RWPE1 (cell line): ENCODE measurements around the gene PROX1.
A peak's percentile ranks its signal among the peaks of the same experiment; 100 is the strongest.

ENCODE experiments used
- CTCF ChIA-PET: fragments of 350-600 bp; sonication (Branson Sonifier 250); formaldehyde crosslinking; extraction: SDS; loops from one replicate; lab custom pipeline; 2021; lab: Yijun Ruan, JAX
- POLR2A ChIA-PET: fragments of 400-600 bp; formaldehyde crosslinking; extraction: SDS; loops from one replicate; lab custom pipeline; 2020; ENCODE audit warnings: antibody characterized with exemption; ENCODE audit not compliant: low non-redundant PET; lab: Yijun Ruan, JAX
- DNase-seq: peaks from one replicate; pipeline ENCODE4 v3.0.0; 2012; ENCODE audit warnings: low spot score
- H3K27ac ChIP-seq: fragments of 450-650 bp; 2 replicates; pipeline ENCODE4 v1.5.1; 2017
- TF ChIP-seq, protein P1 (sequence below): fragments of 450-650 bp; conservative IDR thresholded peaks from 2 replicates; pipeline ENCODE4 v1.5.1; 2017; ENCODE audit warnings: low read depth, mild to moderate bottlenecking

The PROX1 gene

DNA sequence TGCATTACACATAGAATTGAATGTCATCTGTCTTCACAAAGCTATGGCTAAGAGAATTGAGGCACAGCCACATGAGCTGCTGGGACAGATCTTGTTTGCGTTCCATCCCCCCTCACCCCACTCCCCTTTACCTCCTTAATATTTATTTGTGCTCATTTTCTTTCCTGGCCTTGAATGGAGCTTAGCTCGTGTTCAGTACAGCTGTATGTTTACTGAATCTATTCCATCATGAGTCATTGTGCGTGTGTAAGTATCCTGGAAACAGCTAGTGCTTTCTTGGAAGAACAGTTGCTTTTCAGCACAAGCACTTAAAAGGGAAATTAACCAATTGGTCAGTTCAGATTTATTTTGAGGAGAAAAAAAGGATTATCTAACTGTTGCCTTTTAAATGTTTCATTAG is 14.7 kb downstream of the PROX1 start:
- ChIA-PET POLR2A (no interaction called here), CTCF (no interaction called here)
- no peak overlapping the region for H3K27ac ChIP-seq
- TF ChIP-seq, protein P1, sequence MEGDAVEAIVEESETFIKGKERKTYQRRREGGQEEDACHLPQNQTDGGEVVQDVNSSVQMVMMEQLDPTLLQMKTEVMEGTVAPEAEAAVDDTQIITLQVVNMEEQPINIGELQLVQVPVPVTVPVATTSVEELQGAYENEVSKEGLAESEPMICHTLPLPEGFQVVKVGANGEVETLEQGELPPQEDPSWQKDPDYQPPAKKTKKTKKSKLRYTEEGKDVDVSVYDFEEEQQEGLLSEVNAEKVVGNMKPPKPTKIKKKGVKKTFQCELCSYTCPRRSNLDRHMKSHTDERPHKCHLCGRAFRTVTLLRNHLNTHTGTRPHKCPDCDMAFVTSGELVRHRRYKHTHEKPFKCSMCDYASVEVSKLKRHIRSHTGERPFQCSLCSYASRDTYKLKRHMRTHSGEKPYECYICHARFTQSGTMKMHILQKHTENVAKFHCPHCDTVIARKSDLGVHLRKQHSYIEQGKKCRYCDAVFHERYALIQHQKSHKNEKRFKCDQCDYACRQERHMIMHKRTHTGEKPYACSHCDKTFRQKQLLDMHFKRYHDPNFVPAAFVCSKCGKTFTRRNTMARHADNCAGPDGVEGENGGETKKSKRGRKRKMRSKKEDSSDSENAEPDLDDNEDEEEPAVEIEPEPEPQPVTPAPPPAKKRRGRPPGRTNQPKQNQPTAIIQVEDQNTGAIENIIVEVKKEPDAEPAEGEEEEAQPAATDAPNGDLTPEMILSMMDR: no peak
- DNase-seq: peak; percentile 17

DNA sequence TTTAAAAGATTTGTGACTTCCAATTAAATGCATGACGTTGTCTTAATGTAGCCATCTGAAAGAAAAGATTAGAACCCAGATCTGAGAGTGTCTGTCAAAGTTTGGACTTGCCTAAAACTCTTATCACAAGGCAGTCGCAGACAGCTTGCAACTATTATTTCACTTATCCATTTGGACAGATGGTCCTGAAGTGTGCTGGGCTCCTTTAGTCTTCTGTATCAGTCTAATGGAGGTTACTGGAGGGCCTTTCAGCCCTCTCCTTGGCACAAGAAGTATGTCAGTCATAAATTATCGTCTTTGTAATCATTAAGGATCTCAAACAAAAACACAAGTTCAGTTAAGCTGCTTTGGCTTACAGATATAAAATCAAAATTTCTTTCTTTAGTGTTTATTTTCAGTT is 15.5 kb downstream of the PROX1 start:
- H3K27ac ChIP-seq: no peak overlapping the region
- CTCF ChIA-PET: interaction anchor here (0.6 kb wide), 1 partner anchor 53 kb away, joined by 3 read pairs; no protein-coding TSS in a partner anchor
- POLR2A ChIA-PET: no interaction called here
- no peak for DNase-seq
- TF ChIP-seq, protein P1: no peak

- TF ChIP-seq, protein P1: no peak
- POLR2A ChIA-PET: no interaction called here
- DNase-seq: no peak
- no peak overlapping the region for H3K27ac ChIP-seq
- CTCF ChIA-PET: no interaction called here
Observed at GRCh38 chr1:214004014-214004413, 16.2 kb downstream of the PROX1 start.

DNA sequence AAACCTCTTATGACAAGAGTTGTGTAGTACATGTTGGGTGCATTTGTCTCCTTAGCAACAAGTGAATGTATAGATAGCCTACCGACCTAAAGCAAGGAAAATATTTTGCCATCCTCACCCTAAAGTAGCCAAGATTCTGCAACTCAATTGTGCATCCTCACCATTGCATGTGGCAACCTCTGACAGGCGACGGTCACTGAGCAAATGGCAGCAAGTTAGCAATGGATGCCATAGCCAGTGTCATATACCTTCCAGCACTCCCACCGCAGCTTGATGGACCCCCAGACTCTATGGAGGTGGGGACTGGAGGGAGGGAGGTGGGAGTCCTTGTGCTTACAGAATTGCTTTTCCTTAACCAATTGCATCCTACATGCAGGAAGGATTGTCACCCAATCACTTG is 17.0 kb downstream of the PROX1 start:
- ChIA-PET CTCF (no interaction called here), POLR2A (no interaction called here)
- DNase-seq: no peak
- TF ChIP-seq, protein P1: no peak
- H3K27ac ChIP-seq: no peak overlapping the region

DNA sequence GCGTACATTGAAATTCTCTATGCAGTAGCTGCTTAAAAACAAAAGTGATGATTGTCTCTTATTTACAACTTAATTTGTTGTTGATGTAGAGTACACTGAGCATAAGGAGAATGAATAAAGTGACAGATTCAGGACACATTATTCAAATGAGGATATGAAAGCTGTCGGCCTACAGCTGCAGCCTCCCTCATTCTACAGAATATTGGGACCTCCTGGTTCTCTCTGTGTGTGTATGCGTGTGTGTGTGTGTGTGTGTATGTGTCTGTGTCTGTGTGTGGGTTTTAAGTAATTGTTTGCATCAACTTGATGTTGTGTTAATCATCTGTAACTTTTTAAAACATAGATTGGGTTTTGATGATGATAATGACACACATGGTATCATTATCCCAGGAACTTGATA is 17.9 kb downstream of the PROX1 start:
- TF ChIP-seq, protein P1: no peak
- no peak for DNase-seq
- ChIA-PET POLR2A (no interaction called here), CTCF (no interaction called here)
- no peak overlapping the region for H3K27ac ChIP-seq

DNA sequence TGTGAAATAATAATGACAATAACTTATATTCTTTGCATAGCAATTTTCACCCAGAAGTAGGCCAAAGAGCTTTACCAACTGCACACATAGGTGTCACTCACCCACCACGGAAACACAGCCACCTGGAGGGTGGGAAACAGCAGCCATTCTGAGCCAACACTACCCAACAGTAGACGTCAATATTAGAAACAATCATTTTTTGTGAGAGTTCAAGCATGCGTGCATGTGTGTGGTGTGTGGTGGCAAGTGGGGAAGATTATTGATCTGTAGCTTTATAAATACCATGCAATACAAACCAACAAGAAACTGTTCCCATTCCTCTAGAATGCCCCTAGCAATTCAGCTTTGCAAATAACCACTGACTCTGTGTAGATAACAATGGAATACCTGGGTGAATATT is 19.1 kb downstream of the PROX1 start:
- no peak for DNase-seq
- ChIA-PET CTCF (no interaction called here), POLR2A (no interaction called here)
- H3K27ac ChIP-seq: no peak overlapping the region
- TF ChIP-seq, protein P1: no peak

- ChIA-PET CTCF (no interaction called here), POLR2A (no interaction called here)
- no peak overlapping the region for H3K27ac ChIP-seq
- TF ChIP-seq, protein P1: no peak
- no peak for DNase-seq
Observed at GRCh38 chr1:214008347-214008746, 20.6 kb downstream of the PROX1 start.
